NOMO-1 (cell line): ENCODE measurements around the gene GBGT1.
A peak's percentile ranks its signal among the peaks of the same experiment; 100 is the strongest.
"Not testable (repeated sequence)": the region's sequence is repeated elsewhere in the genome, so short reads cannot be mapped to it uniquely, and the experiment has no call there.

Source experiments
- DNase-seq, 2 experiments: peaks; one replicate each; lab custom pipeline; 2025; ENCODE audit not compliant: unreplicated experiment in 2 of 2; lab: John Stamatoyannopoulos, UW

GBGT1 gene

GRCh38 chr9:133163504-133164172, at the start of gene GBGT1:
TSS of gene GBGT1 (minus strand) at chr9:133163914. CDS start at chr9:133162412, 1,502 bp downstream.
- DNase-seq, result peak; percentile 75 to 76

GRCh38 chr9:133210609-133211008, 46.9 kb upstream of the GBGT1 start:
- DNase-seq, result no peak

- DNase-seq, result no peak
These were observed 46.5 kb upstream of the GBGT1 start for GRCh38 chr9:133210202-133210532.

- not testable (repeated sequence) for DNase-seq
These were observed 45.9 kb upstream of the GBGT1 start for GRCh38 chr9:133209327-133210201.

- DNase-seq, result not testable (repeated sequence)
These were observed 45.2 kb upstream of the GBGT1 start, which contains the start of gene OBP2B for GRCh38 chr9:133208880-133209300. TSS of gene OBP2B (minus strand) at chr9:133209250. CDS start at chr9:133209199, 51 bp downstream.

- not testable (repeated sequence) for DNase-seq
These were observed 44.6 kb upstream of the GBGT1 start for GRCh38 chr9:133208171-133208879.

- no peak for DNase-seq
These were observed 43.9 kb upstream of the GBGT1 start for GRCh38 chr9:133207540-133208170.

- DNase-seq, result no peak
These were observed 43.4 kb upstream of the GBGT1 start for GRCh38 chr9:133207021-133207531.

- no peak for DNase-seq
These were observed 42.5 kb upstream of the GBGT1 start for GRCh38 chr9:133205996-133206931.

- DNase-seq, result not testable (repeated sequence)
These were observed 41.8 kb upstream of the GBGT1 start for GRCh38 chr9:133205481-133205887.

GRCh38 chr9:133204993-133205336, 41.3 kb upstream of the GBGT1 start:
- no peak for DNase-seq

GRCh38 chr9:133204335-133204992, 40.8 kb upstream of the GBGT1 start:
- no peak for DNase-seq

- DNase-seq, result no peak
These were observed 39.9 kb upstream of the GBGT1 start for GRCh38 chr9:133203506-133204075.

GRCh38 chr9:133202688-133203453, 39.2 kb upstream of the GBGT1 start:
- DNase-seq, result no peak

- no peak for DNase-seq
These were observed 38.4 kb upstream of the GBGT1 start for GRCh38 chr9:133202145-133202513.

- DNase-seq, result no peak
These were observed 37.9 kb upstream of the GBGT1 start for GRCh38 chr9:133201424-133202144.

- no peak for DNase-seq
These were observed 36.9 kb upstream of the GBGT1 start for GRCh38 chr9:133200631-133201030.
